K562 (cell line): ENCODE measurements around the gene NPAS3. TPM values are rescaled to one million over a fixed set of nuclear protein-coding genes. Genes with fewer than 3 reads are reported as not detected.

Source experiments
- ATAC-seq: fragments of 200-7000 bp; cut with Tn5 transposase; 3 replicates; pipeline ENCODE4 v1.9.1; 2020; ENCODE audit warnings: moderate library complexity
- BruUV-seq: library from RNA; stranded (reverse); fragments of 400-500 nt; replicated peaks from 2 replicates; lab custom pipeline; 2021; lab: Mats Ljungman, UMichigan
- CTCF ChIA-PET: fragments of 300-600 bp; formaldehyde crosslinking; extraction: SDS; loops from one replicate; lab custom pipeline; 2021; ENCODE audit warnings: low intra/inter-chr PET ratio; lab: Yijun Ruan, JAX
- POLR2A ChIA-PET: fragments of 300-600, 350-650 bp; sonication (Branson Sonifier 250); formaldehyde crosslinking; extraction: SDS; loops from one replicate; lab custom pipeline; 2021; ENCODE audit warnings: antibody characterized with exemption, inconsistent platforms; lab: Yijun Ruan, JAX
- DNase-seq, 4 experiments: peaks; one replicate each; pipeline versions ENCODE4 v3.0.0 to v3.0.0-alpha.2; 2011 to 2018; ENCODE audit warnings: low spot score in 3 of 4, mixed read lengths in 3 of 4; ENCODE audit errors: extremely low read depth in 1 of 4
- FAIRE-seq: peaks from 2 replicates; lab custom pipeline; 2011; peaks lifted over from hg19 to GRCh38; lab: Jason Lieb, UNC
- H2AFZ ChIP-seq: 2 replicates; pipeline ENCODE4 v1.6.0; 2011; ENCODE audit warnings: low read depth, low read length, control low read depth, inconsistent platforms
- H3K27ac ChIP-seq: fragments of 200-600 bp; 3 replicates; pipeline ENCODE4 v1.8.0; 2011; ENCODE audit warnings: low read depth, mild to moderate bottlenecking, control low read depth, inconsistent platforms, low read length, moderate library complexity, mixed read lengths; ENCODE audit errors: extremely low read depth
- H3K27me3 ChIP-seq, 2 experiments: fragments of 300-600 bp in 1 of 2; 2 replicates in 1 of 2; 3 replicates in 1 of 2; pipeline versions ENCODE4 v1.6.0 to v1.8.0; 2011; ENCODE audit warnings: inconsistent platforms in 2 of 2, low read length in 2 of 2, mild to moderate bottlenecking in 1 of 2, mixed read lengths in 1 of 2, moderate library complexity in 1 of 2; ENCODE audit not compliant: control insufficient read depth in 2 of 2, insufficient read depth in 2 of 2
- H3K36me3 ChIP-seq: fragments of 300-600 bp; 3 replicates; pipeline ENCODE4 v1.8.0; 2011; ENCODE audit warnings: mild to moderate bottlenecking, low read length, inconsistent platforms; ENCODE audit not compliant: control insufficient read depth, insufficient read depth
- H3K4me1 ChIP-seq, 2 experiments: fragments of 200-600 bp in 1 of 2; replicated peaks in 1 of 2; 2 replicates in 1 of 2; 3 replicates in 1 of 2; pipeline versions ENCODE4 v1.5.1 to v1.8.0; 2011; ENCODE audit warnings: inconsistent platforms in 2 of 2, low read length in 2 of 2, mild to moderate bottlenecking in 1 of 2, mixed read lengths in 1 of 2, moderate library complexity in 1 of 2; ENCODE audit not compliant: control insufficient read depth in 2 of 2, insufficient read depth in 2 of 2
- H3K4me2 ChIP-seq: 2 replicates; pipeline ENCODE4 v1.6.1; 2011; ENCODE audit warnings: low read length, control low read depth, inconsistent platforms, mixed read lengths; ENCODE audit not compliant: insufficient read depth
- H3K4me3 ChIP-seq: fragments of 200-600 bp; sonication (generic), shearing (Covaris generic); 2 replicates; pipeline ENCODE4 v1.5.1; 2016; ENCODE audit warnings: control low read depth, inconsistent platforms
- H3K79me2 ChIP-seq: fragments of 200-600 bp; 3 replicates; pipeline ENCODE4 v1.8.0; 2011; ENCODE audit warnings: low read length, inconsistent platforms; ENCODE audit not compliant: control insufficient read depth, insufficient read depth
- H3K9ac ChIP-seq, 2 experiments: 2 replicates each; pipeline versions ENCODE4 v1.6.0 to v1.6.1; 2011; ENCODE audit warnings: low read depth in 2 of 2, low read length in 2 of 2, control low read depth in 1 of 2, inconsistent platforms in 1 of 2, mild to moderate bottlenecking in 1 of 2, mixed read lengths in 1 of 2; ENCODE audit not compliant: insufficient read depth in 1 of 2
- H3K9me1 ChIP-seq: one replicate; pipeline ENCODE4 v1.6.0; 2011; ENCODE audit warnings: inconsistent platforms, mild to moderate bottlenecking, low read length, moderate library complexity; ENCODE audit not compliant: control insufficient read depth, insufficient read depth
- H3K9me3 ChIP-seq: replicated peaks from 2 replicates; pipeline ENCODE4 v1.5.1; 2011; ENCODE audit warnings: low read depth, low read length, inconsistent platforms; ENCODE audit not compliant: control insufficient read depth, insufficient read depth
- H4K20me1 ChIP-seq: replicated peaks from 2 replicates; pipeline ENCODE4 v1.6.1; 2011; ENCODE audit warnings: low read length, inconsistent platforms, mixed read lengths; ENCODE audit not compliant: control insufficient read depth, insufficient read depth
- BRD9 ChIP-seq: fragments of 450-650 bp; IDR thresholded peaks from 2 replicates; pipeline ENCODE4 v1.6.1; 2018; ENCODE audit warnings: low read depth; ENCODE audit not compliant: partially characterized antibody
- POLR2H ChIP-seq: IDR thresholded peaks from 2 replicates; pipeline ENCODE4 v1.6.1; 2016; ENCODE audit warnings: missing genetic modification characterization, low read depth, mild to moderate bottlenecking, control low read depth, missing compliant biosample characterization, moderate library complexity
- SMARCA5 ChIP-seq: fragments of 450-650 bp; IDR thresholded peaks from 2 replicates; pipeline ENCODE4 v1.6.1; 2016
- TAF7 ChIP-seq: fragments of 450-650 bp; IDR thresholded peaks from 2 replicates; pipeline ENCODE4 v1.6.1; 2016; ENCODE audit warnings: missing genetic modification characterization, missing compliant biosample characterization
- ZKSCAN3 ChIP-seq: fragments of 250-450 bp; sonication (Bioruptor Pico); IDR thresholded peaks from 2 replicates; pipeline ENCODE4 v1.4.0; 2020
- ZNF23 ChIP-seq: fragments of 250-450 bp; sonication (Bioruptor Pico); IDR thresholded peaks from 2 replicates; pipeline ENCODE4 v1.4.0; 2020; ENCODE audit warnings: mild to moderate bottlenecking
- ZNF764 ChIP-seq: fragments of 250-450 bp; sonication (Bioruptor Pico); IDR thresholded peaks from 2 replicates; pipeline ENCODE4 v1.4.0; 2020; ENCODE audit warnings: low read depth, mild to moderate bottlenecking, moderate library complexity
- WGBS: fragments of 100-300 bp; shearing (Covaris generic); methylation state at CpG from one replicate; pipeline ENCODE4 v1.1.6; 2016; ENCODE audit warnings: low coverage, mixed read lengths; ENCODE audit not compliant: insufficient coverage; ENCODE audit errors: missing lambda C conversion rate; 5-methylcytosine and 5-hydroxymethylcytosine counted together
- in situ Hi-C: fragments of 300-500 bp; cut with MboI; formaldehyde crosslinking; loops from 4 replicates; pipeline ENCODE4 v1.15.0; 2018; ENCODE audit warnings: inconsistent platforms, mixed read lengths
- intact Hi-C: fragments of 100-400 bp; cut with micrococcal nuclease; formaldehyde crosslinking; loops from 2 replicates; pipeline ENCODE4 v1.14.2; 2022
- polyA plus RNA-seq, 8 experiments: library from polyadenylated mRNA; depleted of rRNA in 4 of 8; stranded (reverse) in 5 of 8; unstranded in 3 of 8; fragments of >200 nt; fragmentation: Nextera tagmentation in 2 of 8; fragmentation: Illumina TruSeq in 1 of 8; extraction: Ambion mirVana in 2 of 8; extraction: Trizol in 1 of 8; gene quantifications; 2 replicates each; pipeline versions ENCODE4 v1.2.1 to v1.2.3, GENCODE V29; 2011 to 2014; ENCODE audit warnings: inconsistent platforms in 1 of 8, missing spikeins in 1 of 8
- total RNA-seq, 7 experiments: library from RNA; depleted of rRNA in 6 of 7; stranded (reverse); fragments of >200 nt in 6 of 7; fragmentation: Illumina TruSeq in 2 of 7; extraction: Trizol in 2 of 7; gene quantifications; 2 replicates each; pipeline versions ENCODE4 v1.2.1 to v1.2.3, GENCODE V29; 2011 to 2021; ENCODE audit warnings: low replicate concordance in 1 of 7
- TF ChIP-seq, protein P1 (sequence below): sonication (generic); formaldehyde crosslinking; IDR thresholded peaks from 2 replicates; pipeline ENCODE4 v1.8.1; 2023; ENCODE audit warnings: mild to moderate bottlenecking, missing genetic modification reagents
- TF ChIP-seq, protein P2 (sequence below): sonication (generic); formaldehyde crosslinking; IDR thresholded peaks from 2 replicates; pipeline ENCODE4 v1.4.0; 2020; ENCODE audit warnings: mild to moderate bottlenecking, missing genetic modification reagents

NPAS3 gene
- total and polyA plus RNA-seq, 9 of the 15 experiments (the other 6 are each of a cell fraction or from before 2014, with no cell fraction given) = 0.04 TPM; not detected in 8

DNA sequence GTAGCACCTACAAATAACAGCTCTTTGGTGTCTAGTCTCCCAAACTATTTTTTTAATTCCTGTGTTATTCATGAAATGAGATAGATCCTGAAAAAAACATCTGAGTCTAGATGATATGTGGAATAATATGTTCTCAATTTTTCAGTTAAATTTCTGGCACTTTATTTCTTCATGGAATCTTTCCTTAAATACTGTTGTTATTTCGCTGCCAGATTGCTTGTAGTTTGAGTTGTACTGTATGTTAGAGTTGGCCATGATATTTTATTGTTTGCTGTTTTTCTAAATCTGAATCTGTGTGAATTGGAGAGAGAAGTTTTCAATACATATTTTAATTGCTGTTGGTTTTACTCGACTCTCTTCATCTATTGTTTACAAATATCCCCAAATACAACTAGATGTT is 511.7 kb downstream of the NPAS3 start:
- H4K20me1 ChIP-seq = no peaks in the 10 kb centered on the region
- CTCF ChIA-PET = no interaction called here

More for the DNA sequence above, 511.7 kb downstream of the NPAS3 start:
- Histone ChIP-seq H3K4me2 (no peak overlapping the region), H3K4me3 (no peak overlapping the region), H3K79me2 (no peaks in the 10 kb centered on the region), H3K9ac (no peak overlapping the region), H3K27me3 (peaks cover 0 to 3% of the 10 kb centered on the region in 2 experiments; a peak in 1 of 5 replicates), H3K27ac (no peak overlapping the region), H3K9me3 (no peaks in the 10 kb centered on the region), H3K9me1 (no peaks in the 10 kb centered on the region), H2AFZ (no peak overlapping the region), H3K4me1 (no peaks in the 10 kb centered on the region), H3K36me3 (no peaks in the 10 kb centered on the region)
- DNase-seq (no peak), FAIRE-seq (no peak), ATAC-seq (no peak)
- no TSS peak for BruUV-seq
- intact Hi-C loops = no loop called here
- 5% methylated on average over 2 of the region's 2 CpGs for WGBS
- POLR2A ChIA-PET = interaction anchor here (1.0 kb wide), 1 partner anchor 14 kb away, joined by 3 read pairs; no protein-coding TSS in a partner anchor
- in situ Hi-C loops = no loop called here
- TF ChIP-seq ZNF23 (CRISPR knock-in tag) = no peak
- TF ChIP-seq, protein P1, sequence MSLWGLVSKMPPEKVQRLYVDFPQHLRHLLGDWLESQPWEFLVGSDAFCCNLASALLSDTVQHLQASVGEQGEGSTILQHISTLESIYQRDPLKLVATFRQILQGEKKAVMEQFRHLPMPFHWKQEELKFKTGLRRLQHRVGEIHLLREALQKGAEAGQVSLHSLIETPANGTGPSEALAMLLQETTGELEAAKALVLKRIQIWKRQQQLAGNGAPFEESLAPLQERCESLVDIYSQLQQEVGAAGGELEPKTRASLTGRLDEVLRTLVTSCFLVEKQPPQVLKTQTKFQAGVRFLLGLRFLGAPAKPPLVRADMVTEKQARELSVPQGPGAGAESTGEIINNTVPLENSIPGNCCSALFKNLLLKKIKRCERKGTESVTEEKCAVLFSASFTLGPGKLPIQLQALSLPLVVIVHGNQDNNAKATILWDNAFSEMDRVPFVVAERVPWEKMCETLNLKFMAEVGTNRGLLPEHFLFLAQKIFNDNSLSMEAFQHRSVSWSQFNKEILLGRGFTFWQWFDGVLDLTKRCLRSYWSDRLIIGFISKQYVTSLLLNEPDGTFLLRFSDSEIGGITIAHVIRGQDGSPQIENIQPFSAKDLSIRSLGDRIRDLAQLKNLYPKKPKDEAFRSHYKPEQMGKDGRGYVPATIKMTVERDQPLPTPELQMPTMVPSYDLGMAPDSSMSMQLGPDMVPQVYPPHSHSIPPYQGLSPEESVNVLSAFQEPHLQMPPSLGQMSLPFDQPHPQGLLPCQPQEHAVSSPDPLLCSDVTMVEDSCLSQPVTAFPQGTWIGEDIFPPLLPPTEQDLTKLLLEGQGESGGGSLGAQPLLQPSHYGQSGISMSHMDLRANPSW (CRISPR knock-in tag) = no peak
- TF ChIP-seq, protein P2, sequence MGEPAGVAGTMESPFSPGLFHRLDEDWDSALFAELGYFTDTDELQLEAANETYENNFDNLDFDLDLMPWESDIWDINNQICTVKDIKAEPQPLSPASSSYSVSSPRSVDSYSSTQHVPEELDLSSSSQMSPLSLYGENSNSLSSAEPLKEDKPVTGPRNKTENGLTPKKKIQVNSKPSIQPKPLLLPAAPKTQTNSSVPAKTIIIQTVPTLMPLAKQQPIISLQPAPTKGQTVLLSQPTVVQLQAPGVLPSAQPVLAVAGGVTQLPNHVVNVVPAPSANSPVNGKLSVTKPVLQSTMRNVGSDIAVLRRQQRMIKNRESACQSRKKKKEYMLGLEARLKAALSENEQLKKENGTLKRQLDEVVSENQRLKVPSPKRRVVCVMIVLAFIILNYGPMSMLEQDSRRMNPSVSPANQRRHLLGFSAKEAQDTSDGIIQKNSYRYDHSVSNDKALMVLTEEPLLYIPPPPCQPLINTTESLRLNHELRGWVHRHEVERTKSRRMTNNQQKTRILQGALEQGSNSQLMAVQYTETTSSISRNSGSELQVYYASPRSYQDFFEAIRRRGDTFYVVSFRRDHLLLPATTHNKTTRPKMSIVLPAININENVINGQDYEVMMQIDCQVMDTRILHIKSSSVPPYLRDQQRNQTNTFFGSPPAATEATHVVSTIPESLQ (CRISPR knock-in tag) = no peak
- no peak for TF ChIP-seq ZNF764 (CRISPR knock-in tag)
- TF ChIP-seq SMARCA5 = no peak
- no peak for TF ChIP-seq ZKSCAN3 (CRISPR knock-in tag)
- TF ChIP-seq BRD9 = no peak
- no peak for TF ChIP-seq TAF7 (tag)
- TF ChIP-seq POLR2H = no peak
